ENCODE results near the gene SLC39A7. TPM values are rescaled to one million over a fixed set of nuclear protein-coding genes. Genes with fewer than 3 reads are reported as not detected.
A peak's percentile ranks its signal among the peaks of the same experiment; 100 is the strongest.

Gene SLC39A7
- total RNA-seq, 4 donors from 2014 or later: 45.4 to 61.3 (median 58.1) TPM

- no peak for DNase-seq (ENCODE audit: low spot score in 2 of 2)
- Histone ChIP-seq H3K4me3 (no peak overlapping the region), H3K9me3 (no peaks in the 10 kb centered on the region), H3K27me3 (peaks cover 0 to 20% of the 10 kb centered on the region in 2 donors), H3K27ac (no peak overlapping the region), H3K36me3 (peaks cover 0 to 30% (median 0%) of the 10 kb centered on the region in 3 donors), H3K4me1 (peaks cover 0 to 46% (median 22%) of the 10 kb centered on the region in 4 donors)
- WGBS, 2 donors: 73 to 75% methylated on average over 16 to 17 of the region's 17 CpGs
- TF ChIP-seq POLR2A (IDR thresholded peaks at IDR 0.05) (no peak), EP300 (IDR thresholded peaks at IDR 0.05) (no peak), CTCF (IDR thresholded peaks at IDR 0.05) (no peak)
Measured at GRCh38 chr6:33211136-33211535, 10.5 kb downstream of the SLC39A7 start.

- DNase-seq (ENCODE audit: low spot score in 2 of 2): no peak
- Histone ChIP-seq H3K9me3 (no peaks in the 10 kb centered on the region), H3K36me3 (peaks cover 0 to 30% (median 0%) of the 10 kb centered on the region in 3 donors), H3K27ac (no peak overlapping the region), H3K4me1 (peaks cover 0 to 41% (median 22%) of the 10 kb centered on the region in 4 donors), H3K4me3 (no peak overlapping the region), H3K27me3 (peaks cover 0 to 20% of the 10 kb centered on the region in 2 donors)
- 78 to 81% methylated on average over 16 to 18 of the region's 18 CpGs for WGBS, 2 donors
- TF ChIP-seq POLR2A (IDR thresholded peaks at IDR 0.05) (no peak), EP300 (IDR thresholded peaks at IDR 0.05) (no peak), CTCF (IDR thresholded peaks at IDR 0.05) (no peak)
Measured at GRCh38 chr6:33211666-33212422, 11.2 kb downstream of the SLC39A7 start.

- TF ChIP-seq CTCF (IDR thresholded peaks at IDR 0.05): no peak
- WGBS, 2 donors: 2 to 3% methylated on average over 6 of the region's 6 CpGs
- no peak for DNase-seq (ENCODE audit: low spot score in 2 of 2)
- Histone ChIP-seq H3K4me3 (peak overlapping the region; percentile 24 to 57 (median 50)), H3K27ac (peak overlapping the region in 1 of 4 donors; percentile 53), H3K27me3 (peaks cover 0 to 20% of the 10 kb centered on the region in 2 donors), H3K9me3 (no peaks in the 10 kb centered on the region), H3K36me3 (peaks cover 0 to 30% (median 0%) of the 10 kb centered on the region in 3 donors), H3K4me1 (peaks cover 0 to 32% (median 14%) of the 10 kb centered on the region in 4 donors)
Measured at GRCh38 chr6:33212857-33213165, 12.1 kb downstream of the SLC39A7 start.

- TF ChIP-seq CTCF (IDR thresholded peaks at IDR 0.05) (no peak), POLR2A (IDR thresholded peaks at IDR 0.05) (no peak), EP300 (IDR thresholded peaks at IDR 0.05) (no peak)
- DNase-seq (ENCODE audit: low spot score in 2 of 2): no peak
- 1% methylated on average over 43 of the region's 43 CpGs for WGBS, 2 donors
- H3K36me3 ChIP-seq: peaks cover 0 to 30% (median 0%) of the 10 kb centered on the region in 3 donors
- peaks cover 0 to 32% (median 14%) of the 10 kb centered on the region in 4 donors for H3K4me1 ChIP-seq
- peak overlapping the region; percentile 24 to 57 (median 50) for H3K4me3 ChIP-seq
- peaks cover 0 to 20% of the 10 kb centered on the region in 2 donors for H3K27me3 ChIP-seq
- peak overlapping the region in 1 of 4 donors; percentile 53 for H3K27ac ChIP-seq
- H3K9me3 ChIP-seq: no peaks in the 10 kb centered on the region
Measured at GRCh38 chr6:33213166-33213988, 12.7 kb downstream of the SLC39A7 start.

- 10 to 11% methylated on average over 9 of the region's 9 CpGs for WGBS, 2 donors
- Histone ChIP-seq H3K4me1 (peaks cover 0 to 27% (median 13%) of the 10 kb centered on the region in 4 donors), H3K36me3 (peaks cover 0 to 30% (median 0%) of the 10 kb centered on the region in 3 donors), H3K4me3 (peak overlapping the region; percentile 24 to 57 (median 50)), H3K9me3 (no peaks in the 10 kb centered on the region), H3K27ac (peak overlapping the region in 1 of 4 donors; percentile 53), H3K27me3 (peaks cover 0 to 20% of the 10 kb centered on the region in 2 donors)
- DNase-seq (ENCODE audit: low spot score in 2 of 2): no peak
- TF ChIP-seq EP300 (IDR thresholded peaks at IDR 0.05) (no peak), CTCF (IDR thresholded peaks at IDR 0.05) (no peak), POLR2A (IDR thresholded peaks at IDR 0.05) (no peak)
Measured at GRCh38 chr6:33213989-33214335, 13.3 kb downstream of the SLC39A7 start.
